ENCODE data around the gene SEMA6B.

The SEMA6B gene

GRCh38 chr19:4522291-4523002 is 37.0 kb downstream of the SEMA6B start:
- no peak for DNase-seq

- no peak for DNase-seq
Observed at GRCh38 chr19:4521888-4522242, 37.6 kb downstream of the SEMA6B start.

- no peak for DNase-seq
Observed at GRCh38 chr19:4521170-4521887, 38.2 kb downstream of the SEMA6B start.

- no peak for DNase-seq
Observed at GRCh38 chr19:4519521-4520277, 39.8 kb downstream of the SEMA6B start.

GRCh38 chr19:4519172-4519496 is 40.4 kb downstream of the SEMA6B start:
- DNase-seq = no peak

GRCh38 chr19:4518345-4519171 is 40.9 kb downstream of the SEMA6B start, which contains the start of gene PLIN4:
Gene PLIN4, minus strand, starts transcription at chr19:4518486. Its CDS starts 214 bp downstream, at chr19:4518272.
- DNase-seq = no peak

- no peak for DNase-seq
Observed at GRCh38 chr19:4517451-4518057, 41.9 kb downstream of the SEMA6B start.

- no peak for DNase-seq
Observed at GRCh38 chr19:4516939-4517300, 42.6 kb downstream of the SEMA6B start.

- no peak for DNase-seq
Observed at GRCh38 chr19:4516199-4516938, 43.1 kb downstream of the SEMA6B start.

- DNase-seq = no peak
Observed at GRCh38 chr19:4515732-4516131, 43.8 kb downstream of the SEMA6B start.

GRCh38 chr19:4513248-4513647 is 46.2 kb downstream of the SEMA6B start:
- DNase-seq = no peak

GRCh38 chr19:4512070-4512469 is 47.4 kb downstream of the SEMA6B start:
- DNase-seq = no peak

GRCh38 chr19:4511300-4512054 is 48.0 kb downstream of the SEMA6B start:
- DNase-seq = no peak

GRCh38 chr19:4510435-4511255 is 48.8 kb downstream of the SEMA6B start:
- DNase-seq = no peak

- DNase-seq = no peak
Observed at GRCh38 chr19:4508698-4509097, 50.8 kb downstream of the SEMA6B start.

GRCh38 chr19:4507804-4508203 is 51.7 kb downstream of the SEMA6B start:
- no peak for DNase-seq

GRCh38 chr19:4507150-4507452 is 52.4 kb downstream of the SEMA6B start:
- DNase-seq = no peak

- DNase-seq = no peak
Observed at GRCh38 chr19:4506449-4507149, 52.9 kb downstream of the SEMA6B start.

GRCh38 chr19:4505570-4506448 is 53.7 kb downstream of the SEMA6B start:
- DNase-seq = no peak
